K562 (cell line): Measurements from ENCODE around the gene TBCC. TPM values are rescaled to one million over a fixed set of nuclear protein-coding genes. Genes with fewer than 3 reads are reported as not detected.

Experiments
- ATAC-seq: fragments of 200-7000 bp; cut with Tn5 transposase; 3 replicates; pipeline ENCODE4 v1.9.1; 2020; ENCODE audit warnings: moderate library complexity
- BruUV-seq: library from RNA; stranded (reverse); fragments of 400-500 nt; replicated peaks from 2 replicates; lab custom pipeline; 2021; lab: Mats Ljungman, UMichigan
- CTCF ChIA-PET: fragments of 300-600 bp; formaldehyde crosslinking; extraction: SDS; loops from one replicate; lab custom pipeline; 2021; ENCODE audit warnings: low intra/inter-chr PET ratio; lab: Yijun Ruan, JAX
- POLR2A ChIA-PET: fragments of 300-600, 350-650 bp; sonication (Branson Sonifier 250); formaldehyde crosslinking; extraction: SDS; loops from one replicate; lab custom pipeline; 2021; ENCODE audit warnings: antibody characterized with exemption, inconsistent platforms; lab: Yijun Ruan, JAX
- DNase-seq, 4 experiments: peaks; one replicate each; pipeline versions ENCODE4 v3.0.0 to v3.0.0-alpha.2; 2011 to 2018; ENCODE audit warnings: low spot score in 3 of 4, mixed read lengths in 3 of 4; ENCODE audit errors: extremely low read depth in 1 of 4
- FAIRE-seq: peaks from 2 replicates; lab custom pipeline; 2011; peaks lifted over from hg19 to GRCh38; lab: Jason Lieb, UNC
- H2AFZ ChIP-seq: 2 replicates; pipeline ENCODE4 v1.6.0; 2011; ENCODE audit warnings: low read depth, low read length, control low read depth, inconsistent platforms
- H3K27ac ChIP-seq: fragments of 200-600 bp; 3 replicates; pipeline ENCODE4 v1.8.0; 2011; ENCODE audit warnings: low read depth, mild to moderate bottlenecking, control low read depth, inconsistent platforms, low read length, moderate library complexity, mixed read lengths; ENCODE audit errors: extremely low read depth
- H3K27me3 ChIP-seq, 2 experiments: fragments of 300-600 bp in 1 of 2; 2 replicates in 1 of 2; 3 replicates in 1 of 2; pipeline versions ENCODE4 v1.6.0 to v1.8.0; 2011; ENCODE audit warnings: inconsistent platforms in 2 of 2, low read length in 2 of 2, mild to moderate bottlenecking in 1 of 2, mixed read lengths in 1 of 2, moderate library complexity in 1 of 2; ENCODE audit not compliant: control insufficient read depth in 2 of 2, insufficient read depth in 2 of 2
- H3K36me3 ChIP-seq: fragments of 300-600 bp; 3 replicates; pipeline ENCODE4 v1.8.0; 2011; ENCODE audit warnings: mild to moderate bottlenecking, low read length, inconsistent platforms; ENCODE audit not compliant: control insufficient read depth, insufficient read depth
- H3K4me1 ChIP-seq, 2 experiments: fragments of 200-600 bp in 1 of 2; replicated peaks in 1 of 2; 2 replicates in 1 of 2; 3 replicates in 1 of 2; pipeline versions ENCODE4 v1.5.1 to v1.8.0; 2011; ENCODE audit warnings: inconsistent platforms in 2 of 2, low read length in 2 of 2, mild to moderate bottlenecking in 1 of 2, mixed read lengths in 1 of 2, moderate library complexity in 1 of 2; ENCODE audit not compliant: control insufficient read depth in 2 of 2, insufficient read depth in 2 of 2
- H3K4me2 ChIP-seq: 2 replicates; pipeline ENCODE4 v1.6.1; 2011; ENCODE audit warnings: low read length, control low read depth, inconsistent platforms, mixed read lengths; ENCODE audit not compliant: insufficient read depth
- H3K4me3 ChIP-seq: fragments of 200-600 bp; sonication (generic), shearing (Covaris generic); 2 replicates; pipeline ENCODE4 v1.5.1; 2016; ENCODE audit warnings: control low read depth, inconsistent platforms
- H3K79me2 ChIP-seq: fragments of 200-600 bp; 3 replicates; pipeline ENCODE4 v1.8.0; 2011; ENCODE audit warnings: low read length, inconsistent platforms; ENCODE audit not compliant: control insufficient read depth, insufficient read depth
- H3K9ac ChIP-seq, 2 experiments: 2 replicates each; pipeline versions ENCODE4 v1.6.0 to v1.6.1; 2011; ENCODE audit warnings: low read depth in 2 of 2, low read length in 2 of 2, control low read depth in 1 of 2, inconsistent platforms in 1 of 2, mild to moderate bottlenecking in 1 of 2, mixed read lengths in 1 of 2; ENCODE audit not compliant: insufficient read depth in 1 of 2
- H3K9me1 ChIP-seq: one replicate; pipeline ENCODE4 v1.6.0; 2011; ENCODE audit warnings: inconsistent platforms, mild to moderate bottlenecking, low read length, moderate library complexity; ENCODE audit not compliant: control insufficient read depth, insufficient read depth
- H3K9me3 ChIP-seq: replicated peaks from 2 replicates; pipeline ENCODE4 v1.5.1; 2011; ENCODE audit warnings: low read depth, low read length, inconsistent platforms; ENCODE audit not compliant: control insufficient read depth, insufficient read depth
- H4K20me1 ChIP-seq: replicated peaks from 2 replicates; pipeline ENCODE4 v1.6.1; 2011; ENCODE audit warnings: low read length, inconsistent platforms, mixed read lengths; ENCODE audit not compliant: control insufficient read depth, insufficient read depth
- TAF1 ChIP-seq: IDR thresholded peaks from 2 replicates; pipeline ENCODE4 v1.6.1; 2011; ENCODE audit warnings: mild to moderate bottlenecking, low read length, moderate library complexity; ENCODE audit not compliant: insufficient read depth, control insufficient read depth, severe bottlenecking; ENCODE audit errors: extremely low read depth
- WHSC1 ChIP-seq: IDR thresholded peaks from one replicate; pipeline ENCODE4 v1.6.1; 2012; ENCODE audit warnings: low read length, control low read depth, inconsistent platforms
- YY1 ChIP-seq, 3 experiments: IDR thresholded peaks; 2 replicates each; pipeline ENCODE4 v1.6.1; 2011; ENCODE audit warnings: low read length in 2 of 3, mild to moderate bottlenecking in 2 of 3, moderate library complexity in 2 of 3, borderline replicate concordance in 1 of 3, control low read depth in 1 of 3, low read depth in 1 of 3; ENCODE audit not compliant: insufficient read depth in 3 of 3, insufficient replicate concordance in 2 of 3, control insufficient read depth in 1 of 3, insufficient read length in 1 of 3; ENCODE audit errors: extremely low read depth in 1 of 3
- ZFP36 ChIP-seq: fragments of 150-350 bp; IDR thresholded peaks from 2 replicates; pipeline ENCODE4 v1.6.1; 2018; ENCODE audit warnings: low read length, low read depth; ENCODE audit not compliant: partially characterized antibody
- ZNF583 ChIP-seq: fragments of 250-450 bp; sonication (Bioruptor Pico); IDR thresholded peaks from 2 replicates; pipeline ENCODE4 v1.4.0; 2020
- ZSCAN29 ChIP-seq: fragments of 450-650 bp; IDR thresholded peaks from 2 replicates; pipeline ENCODE4 v1.6.1; 2017
- WGBS: fragments of 100-300 bp; shearing (Covaris generic); methylation state at CpG from one replicate; pipeline ENCODE4 v1.1.6; 2016; ENCODE audit warnings: low coverage, mixed read lengths; ENCODE audit not compliant: insufficient coverage; ENCODE audit errors: missing lambda C conversion rate; 5-methylcytosine and 5-hydroxymethylcytosine counted together
- in situ Hi-C: fragments of 300-500 bp; cut with MboI; formaldehyde crosslinking; loops from 4 replicates; pipeline ENCODE4 v1.15.0; 2018; ENCODE audit warnings: inconsistent platforms, mixed read lengths
- intact Hi-C: fragments of 100-400 bp; cut with micrococcal nuclease; formaldehyde crosslinking; loops from 2 replicates; pipeline ENCODE4 v1.14.2; 2022
- polyA plus RNA-seq, 8 experiments: library from polyadenylated mRNA; depleted of rRNA in 4 of 8; stranded (reverse) in 5 of 8; unstranded in 3 of 8; fragments of >200 nt; fragmentation: Nextera tagmentation in 2 of 8; fragmentation: Illumina TruSeq in 1 of 8; extraction: Ambion mirVana in 2 of 8; extraction: Trizol in 1 of 8; gene quantifications; 2 replicates each; pipeline versions ENCODE4 v1.2.1 to v1.2.3, GENCODE V29; 2011 to 2014; ENCODE audit warnings: inconsistent platforms in 1 of 8, missing spikeins in 1 of 8
- total RNA-seq, 7 experiments: library from RNA; depleted of rRNA in 6 of 7; stranded (reverse); fragments of >200 nt in 6 of 7; fragmentation: Illumina TruSeq in 2 of 7; extraction: Trizol in 2 of 7; gene quantifications; 2 replicates each; pipeline versions ENCODE4 v1.2.1 to v1.2.3, GENCODE V29; 2011 to 2021; ENCODE audit warnings: low replicate concordance in 1 of 7
- TF ChIP-seq, protein P1 (sequence below): conservative IDR thresholded peaks from 2 replicates; pipeline ENCODE4 v1.6.1; 2011; ENCODE audit warnings: low read depth, mild to moderate bottlenecking, low read length; ENCODE audit not compliant: control insufficient read depth
- TF ChIP-seq, protein P2 (sequence below): fragments of 250-450 bp; sonication (Bioruptor Pico); IDR thresholded peaks from 2 replicates; pipeline ENCODE4 v1.9.0; 2021; ENCODE audit warnings: mild to moderate bottlenecking, inconsistent platforms
- TF ChIP-seq, protein P3 (sequence below): sonication (generic); formaldehyde crosslinking; IDR thresholded peaks from 2 replicates; pipeline ENCODE4 v1.8.0; 2023; ENCODE audit warnings: mild to moderate bottlenecking, missing genetic modification reagents

TBCC gene
- total and polyA plus RNA-seq, 9 of the 15 experiments (the other 6 are each of a cell fraction or from before 2014, with no cell fraction given): 2.8 to 34.1 (median 23.3) TPM

DNA sequence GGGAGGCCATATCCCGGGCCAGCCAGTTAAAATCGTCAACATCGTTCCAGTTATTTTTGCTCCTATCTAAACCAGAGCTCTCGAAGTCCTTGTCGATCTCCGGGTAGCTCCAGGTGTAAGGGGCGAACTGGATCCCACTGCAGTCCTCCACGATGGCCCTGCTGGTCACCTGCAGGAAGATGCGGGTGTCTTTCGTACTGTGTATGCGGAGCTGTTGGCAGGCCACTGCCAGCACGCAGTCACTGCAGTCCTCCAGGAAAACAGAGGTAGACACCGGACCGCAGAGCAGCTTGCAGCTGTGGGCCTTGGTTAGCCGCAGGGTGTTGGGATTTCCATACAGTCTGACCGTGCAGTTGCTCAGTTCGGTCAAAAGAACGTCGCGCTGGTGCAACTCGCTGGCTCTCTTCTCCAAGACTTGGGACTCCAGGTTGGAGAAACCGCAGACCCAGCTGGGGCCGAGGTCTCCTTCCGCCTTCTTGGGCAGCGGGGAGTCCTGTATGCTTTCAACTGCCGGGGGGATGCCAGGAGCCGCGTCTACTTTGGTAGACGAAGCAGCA, 742 bp downstream of the TBCC start:
- Histone ChIP-seq H3K4me2 (peak overlapping the region; percentile 98), H3K79me2 (peaks cover 37% of the 10 kb centered on the region), H2AFZ (no peak overlapping the region; the same call in 1 of the 2 replicates), H3K9ac (peak overlapping the region; percentile 93 to 97), H3K4me3 (peak overlapping the region; percentile 90), H3K9me1 (no peaks in the 10 kb centered on the region), H3K36me3 (peaks cover 7% of the 10 kb centered on the region; the same call in 2 of the 3 replicates), H3K9me3 (no peaks in the 10 kb centered on the region), H3K4me1 (peaks cover 13 to 29% of the 10 kb centered on the region in 2 experiments), H3K27ac (peak overlapping the region; percentile 92), H3K27me3 (no peaks in the 10 kb centered on the region), H4K20me1 (peaks cover 6% of the 10 kb centered on the region)
- BruUV-seq: no TSS peak
- in situ Hi-C loops (no loop called here), intact Hi-C loops (loop anchor here (5.0 kb wide), 2 partner anchors 152 to 183 kb away; partner anchors contain the start of gene UBR2)
- ChIA-PET CTCF (interaction anchor here (0.8 kb wide), 1 partner anchor 84 kb away, joined by 3 read pairs; no protein-coding TSS in a partner anchor), POLR2A (interaction anchor here (0.7 to 6.6 kb wide), 18 partner anchors 11 to 476 kb away, joined by 3 to 73 read pairs (median 4); partner anchors contain the start of genes BICRAL and RPL7L1)
- ATAC-seq: peak; percentile 37
- WGBS: 2% methylated on average over 29 of the region's 29 CpGs
- peak; percentile 43 to 57 (median 47) for DNase-seq
- no peak for FAIRE-seq
- TF ChIP-seq YY1 (IDR thresholded peaks at IDR 0.05; ENCODE audit: borderline replicate concordance in 1 of 3, control insufficient read depth in 1 of 3, extremely low read depth in 1 of 3, insufficient read depth in 3 of 3, insufficient read length in 1 of 3, insufficient replicate concordance in 2 of 3, low read depth in 1 of 3, low read length in 2 of 3) (peak in 1 of 3 experiments; percentile 21), TAF1 (peak; percentile 38), ZSCAN29 (peak; percentile 13; the same call in 1 of the 2 replicates), ZFP36 (no peak), WHSC1 (no peak), ZNF583 (0 out of 2 replicates have a peak, but pooled peaks have one; percentile 12)
- TF ChIP-seq, protein P1, sequence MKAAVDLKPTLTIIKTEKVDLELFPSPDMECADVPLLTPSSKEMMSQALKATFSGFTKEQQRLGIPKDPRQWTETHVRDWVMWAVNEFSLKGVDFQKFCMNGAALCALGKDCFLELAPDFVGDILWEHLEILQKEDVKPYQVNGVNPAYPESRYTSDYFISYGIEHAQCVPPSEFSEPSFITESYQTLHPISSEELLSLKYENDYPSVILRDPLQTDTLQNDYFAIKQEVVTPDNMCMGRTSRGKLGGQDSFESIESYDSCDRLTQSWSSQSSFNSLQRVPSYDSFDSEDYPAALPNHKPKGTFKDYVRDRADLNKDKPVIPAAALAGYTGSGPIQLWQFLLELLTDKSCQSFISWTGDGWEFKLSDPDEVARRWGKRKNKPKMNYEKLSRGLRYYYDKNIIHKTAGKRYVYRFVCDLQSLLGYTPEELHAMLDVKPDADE: peak; percentile 68
- TF ChIP-seq, protein P2, sequence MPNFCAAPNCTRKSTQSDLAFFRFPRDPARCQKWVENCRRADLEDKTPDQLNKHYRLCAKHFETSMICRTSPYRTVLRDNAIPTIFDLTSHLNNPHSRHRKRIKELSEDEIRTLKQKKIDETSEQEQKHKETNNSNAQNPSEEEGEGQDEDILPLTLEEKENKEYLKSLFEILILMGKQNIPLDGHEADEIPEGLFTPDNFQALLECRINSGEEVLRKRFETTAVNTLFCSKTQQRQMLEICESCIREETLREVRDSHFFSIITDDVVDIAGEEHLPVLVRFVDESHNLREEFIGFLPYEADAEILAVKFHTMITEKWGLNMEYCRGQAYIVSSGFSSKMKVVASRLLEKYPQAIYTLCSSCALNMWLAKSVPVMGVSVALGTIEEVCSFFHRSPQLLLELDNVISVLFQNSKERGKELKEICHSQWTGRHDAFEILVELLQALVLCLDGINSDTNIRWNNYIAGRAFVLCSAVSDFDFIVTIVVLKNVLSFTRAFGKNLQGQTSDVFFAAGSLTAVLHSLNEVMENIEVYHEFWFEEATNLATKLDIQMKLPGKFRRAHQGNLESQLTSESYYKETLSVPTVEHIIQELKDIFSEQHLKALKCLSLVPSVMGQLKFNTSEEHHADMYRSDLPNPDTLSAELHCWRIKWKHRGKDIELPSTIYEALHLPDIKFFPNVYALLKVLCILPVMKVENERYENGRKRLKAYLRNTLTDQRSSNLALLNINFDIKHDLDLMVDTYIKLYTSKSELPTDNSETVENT: peak; percentile 29; the same call in 1 of the 2 replicates
- TF ChIP-seq, protein P3, sequence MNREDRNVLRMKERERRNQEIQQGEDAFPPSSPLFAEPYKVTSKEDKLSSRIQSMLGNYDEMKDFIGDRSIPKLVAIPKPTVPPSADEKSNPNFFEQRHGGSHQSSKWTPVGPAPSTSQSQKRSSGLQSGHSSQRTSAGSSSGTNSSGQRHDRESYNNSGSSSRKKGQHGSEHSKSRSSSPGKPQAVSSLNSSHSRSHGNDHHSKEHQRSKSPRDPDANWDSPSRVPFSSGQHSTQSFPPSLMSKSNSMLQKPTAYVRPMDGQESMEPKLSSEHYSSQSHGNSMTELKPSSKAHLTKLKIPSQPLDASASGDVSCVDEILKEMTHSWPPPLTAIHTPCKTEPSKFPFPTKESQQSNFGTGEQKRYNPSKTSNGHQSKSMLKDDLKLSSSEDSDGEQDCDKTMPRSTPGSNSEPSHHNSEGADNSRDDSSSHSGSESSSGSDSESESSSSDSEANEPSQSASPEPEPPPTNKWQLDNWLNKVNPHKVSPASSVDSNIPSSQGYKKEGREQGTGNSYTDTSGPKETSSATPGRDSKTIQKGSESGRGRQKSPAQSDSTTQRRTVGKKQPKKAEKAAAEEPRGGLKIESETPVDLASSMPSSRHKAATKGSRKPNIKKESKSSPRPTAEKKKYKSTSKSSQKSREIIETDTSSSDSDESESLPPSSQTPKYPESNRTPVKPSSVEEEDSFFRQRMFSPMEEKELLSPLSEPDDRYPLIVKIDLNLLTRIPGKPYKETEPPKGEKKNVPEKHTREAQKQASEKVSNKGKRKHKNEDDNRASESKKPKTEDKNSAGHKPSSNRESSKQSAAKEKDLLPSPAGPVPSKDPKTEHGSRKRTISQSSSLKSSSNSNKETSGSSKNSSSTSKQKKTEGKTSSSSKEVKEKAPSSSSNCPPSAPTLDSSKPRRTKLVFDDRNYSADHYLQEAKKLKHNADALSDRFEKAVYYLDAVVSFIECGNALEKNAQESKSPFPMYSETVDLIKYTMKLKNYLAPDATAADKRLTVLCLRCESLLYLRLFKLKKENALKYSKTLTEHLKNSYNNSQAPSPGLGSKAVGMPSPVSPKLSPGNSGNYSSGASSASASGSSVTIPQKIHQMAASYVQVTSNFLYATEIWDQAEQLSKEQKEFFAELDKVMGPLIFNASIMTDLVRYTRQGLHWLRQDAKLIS (CRISPR knock-in tag): 0 out of 2 replicates have a peak, but pooled peaks have one; percentile 8
